Thoracic aorta (tissue), 2 donors: ENCODE measurements around the gene TST. TPM values are rescaled to one million over a fixed set of nuclear protein-coding genes. Genes with fewer than 3 reads are reported as not detected.

Experiments used
- ATAC-seq: fragments of 150-250 bp; one replicate; pipeline ENCODE4 v1.8.0; 2017; ENCODE audit warnings: low read depth; ENCODE audit not compliant: insufficient number of reproducible peaks, low FRiP score
- DNase-seq: peaks from one replicate; pipeline ENCODE4 v3.0.0-alpha.2; 2020; ENCODE audit warnings: low spot score
- H3K27ac ChIP-seq, 2 donors: fragments of 200-600 bp; sonication (generic); 1 replicate in 1 of 2; 2 replicates in 1 of 2; pipeline ENCODE4 v1.5.1; 2016; ENCODE audit warnings: mild to moderate bottlenecking in 2 of 2, moderate library complexity in 2 of 2
- H3K27me3 ChIP-seq: fragments of 200-600 bp; sonication (generic); replicated peaks from 2 replicates; pipeline ENCODE4 v1.6.0; 2016; ENCODE audit warnings: mild to moderate bottlenecking; ENCODE audit not compliant: insufficient read depth
- H3K36me3 ChIP-seq: fragments of 200-600 bp; sonication (generic); one replicate; pipeline ENCODE4 v1.5.1; 2016
- H3K4me1 ChIP-seq, 2 donors: fragments of 200-600 bp; sonication (generic); 1 replicate in 1 of 2; 2 replicates in 1 of 2; pipeline versions ENCODE4 v1.5.1 to v1.6.0; 2016; ENCODE audit warnings: low read depth in 2 of 2, mild to moderate bottlenecking in 1 of 2; ENCODE audit not compliant: control insufficient read depth in 1 of 2
- H3K4me3 ChIP-seq: fragments of 200-600 bp; sonication (generic); 2 replicates; pipeline ENCODE4 v1.5.1; 2016; ENCODE audit warnings: mild to moderate bottlenecking
- H3K9me3 ChIP-seq: fragments of 200-600 bp; sonication (generic); 2 replicates; pipeline ENCODE4 v1.5.1; 2016
- total RNA-seq, 2 donors: library from RNA; depleted of rRNA; stranded (reverse); fragments of >200 nt; gene quantifications; one replicate each; pipeline versions ENCODE4 v1.1.0 to v1.2.3, GENCODE V29; 2016
- TF ChIP-seq, protein P1 (sequence below): fragments of 200-600 bp; sonication (generic); IDR thresholded peaks from one replicate; pipeline ENCODE4 v1.5.1; 2019; ENCODE audit warnings: antibody characterized with exemption

The TST gene
- total RNA-seq, 2 donors from 2014 or later = 8.5 to 26.9 TPM

- Histone ChIP-seq H3K27me3 (no peaks in the 10 kb centered on the region), H3K36me3 (no peaks in the 10 kb centered on the region), H3K4me3 (no peak overlapping the region), H3K4me1 (no peaks in the 10 kb centered on the region), H3K27ac (no peak overlapping the region), H3K9me3 (peaks cover 6% of the 10 kb centered on the region)
- ATAC-seq (no peak), DNase-seq (no peak)
- TF ChIP-seq, protein P1, sequence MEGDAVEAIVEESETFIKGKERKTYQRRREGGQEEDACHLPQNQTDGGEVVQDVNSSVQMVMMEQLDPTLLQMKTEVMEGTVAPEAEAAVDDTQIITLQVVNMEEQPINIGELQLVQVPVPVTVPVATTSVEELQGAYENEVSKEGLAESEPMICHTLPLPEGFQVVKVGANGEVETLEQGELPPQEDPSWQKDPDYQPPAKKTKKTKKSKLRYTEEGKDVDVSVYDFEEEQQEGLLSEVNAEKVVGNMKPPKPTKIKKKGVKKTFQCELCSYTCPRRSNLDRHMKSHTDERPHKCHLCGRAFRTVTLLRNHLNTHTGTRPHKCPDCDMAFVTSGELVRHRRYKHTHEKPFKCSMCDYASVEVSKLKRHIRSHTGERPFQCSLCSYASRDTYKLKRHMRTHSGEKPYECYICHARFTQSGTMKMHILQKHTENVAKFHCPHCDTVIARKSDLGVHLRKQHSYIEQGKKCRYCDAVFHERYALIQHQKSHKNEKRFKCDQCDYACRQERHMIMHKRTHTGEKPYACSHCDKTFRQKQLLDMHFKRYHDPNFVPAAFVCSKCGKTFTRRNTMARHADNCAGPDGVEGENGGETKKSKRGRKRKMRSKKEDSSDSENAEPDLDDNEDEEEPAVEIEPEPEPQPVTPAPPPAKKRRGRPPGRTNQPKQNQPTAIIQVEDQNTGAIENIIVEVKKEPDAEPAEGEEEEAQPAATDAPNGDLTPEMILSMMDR = peak; percentile 41
These were observed 32.9 kb downstream of the TST start for GRCh38 chr22:36986242-36986821.

GRCh38 chr22:36985211-36985889 is 33.9 kb downstream of the TST start:
- Histone ChIP-seq H3K36me3 (no peaks in the 10 kb centered on the region), H3K4me1 (no peaks in the 10 kb centered on the region), H3K4me3 (no peak overlapping the region), H3K27ac (no peak overlapping the region), H3K9me3 (peaks cover 6% of the 10 kb centered on the region), H3K27me3 (no peaks in the 10 kb centered on the region)
- TF ChIP-seq, protein P1 = no peak
- ATAC-seq (no peak), DNase-seq (no peak)

- Histone ChIP-seq H3K27ac (no peak overlapping the region), H3K4me3 (no peak overlapping the region), H3K9me3 (peaks cover 6% of the 10 kb centered on the region), H3K27me3 (no peaks in the 10 kb centered on the region), H3K4me1 (peaks cover 4 to 5% of the 10 kb centered on the region in 2 donors), H3K36me3 (no peaks in the 10 kb centered on the region)
- TF ChIP-seq, protein P1 = no peak
- no peak for ATAC-seq
- DNase-seq = no peak
These were observed 37.1 kb downstream of the TST start for GRCh38 chr22:36982136-36982535.

- Histone ChIP-seq H3K27ac (no peak overlapping the region), H3K36me3 (no peaks in the 10 kb centered on the region), H3K27me3 (no peaks in the 10 kb centered on the region), H3K4me1 (peaks cover 4 to 5% of the 10 kb centered on the region in 2 donors), H3K4me3 (no peak overlapping the region), H3K9me3 (peaks cover 6% of the 10 kb centered on the region)
- TF ChIP-seq, protein P1 = no peak
- no peak for DNase-seq
- ATAC-seq = no peak
These were observed 37.9 kb downstream of the TST start for GRCh38 chr22:36981247-36981775.

DNA sequence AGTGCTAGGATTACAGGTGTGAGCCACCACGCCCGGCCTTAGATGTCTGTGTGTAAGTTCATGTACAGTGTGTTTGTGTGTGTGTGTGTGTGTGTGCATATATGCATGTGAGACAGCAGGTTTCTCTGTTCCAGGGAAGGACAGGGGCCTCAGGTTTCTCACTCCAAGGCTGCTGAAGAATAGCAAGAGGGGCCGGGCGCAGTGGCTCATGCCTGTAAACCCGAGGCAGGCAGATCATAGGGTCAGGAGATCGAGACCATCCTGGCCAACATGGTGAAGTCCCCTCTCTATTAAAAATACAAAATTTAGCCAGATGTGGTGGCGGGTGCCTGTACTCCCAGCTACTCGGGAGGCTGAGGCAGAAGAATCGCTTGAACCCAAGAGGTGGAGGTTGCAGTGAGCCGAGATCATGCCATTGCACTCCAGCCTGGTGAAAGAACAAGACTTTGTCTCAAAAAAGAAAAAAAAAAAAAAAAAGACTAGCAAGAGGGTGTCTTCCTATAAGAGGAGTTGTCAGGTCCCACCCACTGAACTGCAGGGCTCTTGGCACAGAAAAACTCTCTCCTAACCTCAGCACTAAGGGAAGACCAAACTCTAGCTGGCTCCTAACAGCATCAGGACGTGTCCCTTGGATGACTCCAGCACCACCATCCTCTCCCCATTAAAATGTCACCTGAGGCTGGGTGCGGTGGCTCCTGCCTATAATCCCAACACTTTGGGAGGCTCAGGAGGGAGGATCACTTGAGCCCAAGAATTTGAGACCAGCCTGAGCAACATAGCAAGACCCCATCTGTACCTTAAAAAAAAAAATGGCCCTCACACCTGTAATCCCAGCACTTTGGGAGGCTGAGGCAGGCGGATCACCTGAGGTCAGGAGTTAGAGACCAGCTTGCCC is 40.0 kb downstream of the TST start:
- TF ChIP-seq, protein P1 = no peak
- Histone ChIP-seq H3K9me3 (no peaks in the 10 kb centered on the region), H3K27ac (no peak overlapping the region), H3K4me3 (no peak overlapping the region), H3K4me1 (peaks cover 4 to 5% of the 10 kb centered on the region in 2 donors), H3K27me3 (no peaks in the 10 kb centered on the region), H3K36me3 (no peaks in the 10 kb centered on the region)
- ATAC-seq (no peak), DNase-seq (no peak)
